Measurements from ENCODE around the gene ING2. TPM values are rescaled to one million over a fixed set of nuclear protein-coding genes. Genes with fewer than 3 reads are reported as not detected.

ING2 gene
- total and polyA plus RNA-seq, 2 of the 8 experiments (the other 6 are each of a cell fraction or from before 2014, with no cell fraction given) = 5.1 to 16.1 TPM

- no peaks in the 10 kb centered on the region for H3K27me3 ChIP-seq (replicated peaks in 1 of 4; ENCODE audit: control insufficient read depth in 3 of 4, extremely low read depth in 1 of 4, insufficient read depth in 3 of 4, low read length in 3 of 4)
- peak overlapping the region; percentile 62 for H3K56ac ChIP-seq (replicated peaks; ENCODE audit: insufficient read length, low read depth, low read length)
- peaks cover 10% of the 10 kb centered on the region; the same call in 1 of the 2 replicates for H3K23me2 ChIP-seq (ENCODE audit: low read depth, low read length)
- no peak overlapping the region for H3K4ac ChIP-seq (replicated peaks; ENCODE audit: insufficient read length, low read depth, low read length)
- H3K27ac ChIP-seq (ENCODE audit: low read depth, low read length) = no peak overlapping the region
- no peak overlapping the region for H4K91ac ChIP-seq (replicated peaks; ENCODE audit: insufficient read length, low read length)
- H2BK20ac ChIP-seq (ENCODE audit: low read length) = no peak overlapping the region
- no peaks in the 10 kb centered on the region for H3K4me1 ChIP-seq (replicated peaks in 1 of 4; ENCODE audit: control insufficient read depth in 3 of 4, insufficient read depth in 4 of 4, low read length in 3 of 4)
- H4K20me1 ChIP-seq (replicated peaks in 1 of 2; ENCODE audit: control insufficient read depth in 1 of 2, insufficient read depth in 2 of 2, low read length in 2 of 2) = peaks cover 0 to 1% of the 10 kb centered on the region in 2 experiments
- FAIRE-seq (no peak), DNase-seq (ENCODE audit: low read depth in 1 of 2, low spot score in 2 of 2) (no peak)
- H2BK15ac ChIP-seq (ENCODE audit: low read length) = no peak overlapping the region; the same call in 1 of the 2 replicates
- no peak overlapping the region for H3K14ac ChIP-seq (ENCODE audit: insufficient read length)
- no peak overlapping the region for H2BK5ac ChIP-seq (ENCODE audit: low read depth, low read length)
- peaks cover 0 to 4% of the 10 kb centered on the region in 2 experiments; a peak in 2 of 4 replicates for H3K9me3 ChIP-seq (ENCODE audit: insufficient read depth in 2 of 2, low read depth in 1 of 2, low read length in 1 of 2)
- H2BK12ac ChIP-seq (ENCODE audit: low read depth, low read length) = no peak overlapping the region
- no peak overlapping the region for H3K18ac ChIP-seq (ENCODE audit: extremely low read depth, low read length)
- no peak overlapping the region for H2BK120ac ChIP-seq (replicated peaks; ENCODE audit: low read depth, low read length)
- no peaks in the 10 kb centered on the region for H3K79me1 ChIP-seq (ENCODE audit: low read depth, low read length)
- H3K4me3 ChIP-seq (ENCODE audit: extremely low read depth in 1 of 4, insufficient read depth in 2 of 4, low read depth in 3 of 4, low read length in 4 of 4) = no peak overlapping the region
- ChIA-PET CTCF (ENCODE audit: partially characterized antibody) (no interaction called here), POLR2A (ENCODE audit: partially characterized antibody) (no interaction called here)
- H3K23ac ChIP-seq (ENCODE audit: insufficient read length) = no peak overlapping the region
- WGBS, 2 experiments (ENCODE audit: extremely low coverage in 1 of 2, insufficient coverage in 1 of 2, insufficient read length in 1 of 2, insufficient replicate concordance in 2 of 2, low coverage in 1 of 2, low lambda C conversion rate in 2 of 2, missing lambda C conversion rate in 1 of 2) = 91% methylated on average over 4 of the region's 6 CpGs; no CpG with 5 or more reads in 1 of the 2 experiments
- H4K5ac ChIP-seq (ENCODE audit: insufficient read length, low read depth, low read length) = no peak overlapping the region
- H3K79me2 ChIP-seq (ENCODE audit: control insufficient read depth in 1 of 2, insufficient read depth in 2 of 2, low read length in 2 of 2) = no peaks in the 10 kb centered on the region
- no peak overlapping the region for H2AFZ ChIP-seq (ENCODE audit: low read length)
- no peak overlapping the region for H3K9ac ChIP-seq (replicated peaks in 1 of 4; ENCODE audit: extremely low read depth in 1 of 4, low read depth in 3 of 4, low read length in 3 of 4)
- no peaks in the 10 kb centered on the region for H3K36me3 ChIP-seq (ENCODE audit: control insufficient read depth in 2 of 4, insufficient read depth in 4 of 4, low read length in 3 of 4)
- H3K4me2 ChIP-seq (ENCODE audit: insufficient read depth in 1 of 2, low read depth in 2 of 2, low read length in 2 of 2) = no peak overlapping the region
- H4K8ac ChIP-seq (ENCODE audit: extremely low read depth, insufficient read depth, low read length) = no peak overlapping the region
- no peak overlapping the region for H2AK5ac ChIP-seq (ENCODE audit: low read depth, low read length)
- no peak for TF ChIP-seq CEBPB (IDR thresholded peaks at IDR 0.05; ENCODE audit: low read depth, low read length)
- TF ChIP-seq BRCA1 (IDR thresholded peaks at IDR 0.05; ENCODE audit: low read depth, low read length) = no peak
- TF ChIP-seq KDM4A (IDR thresholded peaks at IDR 0.05; ENCODE audit: low read depth, low read length, severe bottlenecking) = no peak
- no peak for TF ChIP-seq TAF1 (IDR thresholded peaks at IDR 0.05; ENCODE audit: low read depth, low read length)
- TF ChIP-seq RNF2 (IDR thresholded peaks at IDR 0.05; ENCODE audit: borderline replicate concordance, low read depth, low read length, missing control alignments, poor library complexity, severe bottlenecking) = no peak
- no peak for TF ChIP-seq SUZ12 (IDR thresholded peaks at IDR 0.05; ENCODE audit: low read length)
- TF ChIP-seq JUN (IDR thresholded peaks at IDR 0.05; ENCODE audit: low read depth, low read length) = no peak
- no peak for TF ChIP-seq JUND (IDR thresholded peaks at IDR 0.05; ENCODE audit: low read length)
- TF ChIP-seq EZH2 (IDR thresholded peaks at IDR 0.05; ENCODE audit: low read depth, low read length, severe bottlenecking) = no peak
- TF ChIP-seq BCL11A (IDR thresholded peaks at IDR 0.05; ENCODE audit: low read depth in 2 of 2, low read length in 2 of 2) = no peak
- no peak for TF ChIP-seq NRF1 (IDR thresholded peaks at IDR 0.05; ENCODE audit: low read depth, low read length)
Measured at GRCh38 chr4:183554346-183554686, 49.5 kb downstream of the ING2 start.

Data from H1 (cell line).